Measurements from ENCODE around the gene C1QTNF6.

Gene C1QTNF6

GRCh38 chr22:37144180-37144554 lies 43.9 kb downstream of the C1QTNF6 start:
- TF ChIP-seq, protein P1, sequence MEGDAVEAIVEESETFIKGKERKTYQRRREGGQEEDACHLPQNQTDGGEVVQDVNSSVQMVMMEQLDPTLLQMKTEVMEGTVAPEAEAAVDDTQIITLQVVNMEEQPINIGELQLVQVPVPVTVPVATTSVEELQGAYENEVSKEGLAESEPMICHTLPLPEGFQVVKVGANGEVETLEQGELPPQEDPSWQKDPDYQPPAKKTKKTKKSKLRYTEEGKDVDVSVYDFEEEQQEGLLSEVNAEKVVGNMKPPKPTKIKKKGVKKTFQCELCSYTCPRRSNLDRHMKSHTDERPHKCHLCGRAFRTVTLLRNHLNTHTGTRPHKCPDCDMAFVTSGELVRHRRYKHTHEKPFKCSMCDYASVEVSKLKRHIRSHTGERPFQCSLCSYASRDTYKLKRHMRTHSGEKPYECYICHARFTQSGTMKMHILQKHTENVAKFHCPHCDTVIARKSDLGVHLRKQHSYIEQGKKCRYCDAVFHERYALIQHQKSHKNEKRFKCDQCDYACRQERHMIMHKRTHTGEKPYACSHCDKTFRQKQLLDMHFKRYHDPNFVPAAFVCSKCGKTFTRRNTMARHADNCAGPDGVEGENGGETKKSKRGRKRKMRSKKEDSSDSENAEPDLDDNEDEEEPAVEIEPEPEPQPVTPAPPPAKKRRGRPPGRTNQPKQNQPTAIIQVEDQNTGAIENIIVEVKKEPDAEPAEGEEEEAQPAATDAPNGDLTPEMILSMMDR (IDR thresholded peaks at IDR 0.05; ENCODE audit: borderline replicate concordance, insufficient read depth, low read depth, low read length): no peak
- no peak overlapping the region for H3K4me3 ChIP-seq (ENCODE audit: low read depth, low read length)

DNA sequence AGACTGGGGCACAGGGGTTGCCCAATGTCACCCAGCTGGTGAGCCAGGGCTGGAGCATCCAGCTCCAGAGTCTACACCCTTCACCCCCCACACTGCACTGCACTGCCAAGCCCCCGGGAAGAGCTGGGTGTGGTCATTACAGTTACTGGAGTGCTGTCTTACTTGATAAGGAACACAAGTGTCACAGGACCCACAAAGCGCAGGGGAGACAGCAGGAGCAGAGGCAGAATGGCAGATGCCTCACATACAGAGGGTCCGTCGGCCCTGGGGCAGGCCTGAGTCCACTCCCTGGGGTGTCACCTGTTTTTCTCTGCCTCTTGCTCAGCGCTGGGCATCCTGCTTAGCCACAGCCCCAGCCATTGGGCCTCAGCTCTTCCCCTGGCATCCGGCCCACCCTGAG lies 46.1 kb downstream of the C1QTNF6 start:
- TF ChIP-seq, protein P1 (IDR thresholded peaks at IDR 0.05; ENCODE audit: borderline replicate concordance, insufficient read depth, low read depth, low read length): no peak
- H3K4me3 ChIP-seq (ENCODE audit: low read depth, low read length): no peak overlapping the region

GRCh38 chr22:37141476-37141875 lies 46.6 kb downstream of the C1QTNF6 start:
- H3K4me3 ChIP-seq (ENCODE audit: low read depth, low read length): no peak overlapping the region
- TF ChIP-seq, protein P1 (IDR thresholded peaks at IDR 0.05; ENCODE audit: borderline replicate concordance, insufficient read depth, low read depth, low read length): no peak

- TF ChIP-seq, protein P1 (IDR thresholded peaks at IDR 0.05; ENCODE audit: borderline replicate concordance, insufficient read depth, low read depth, low read length): no peak
- H3K4me3 ChIP-seq (ENCODE audit: low read depth, low read length): no peak overlapping the region
Observed at GRCh38 chr22:37140686-37141323, 47.2 kb downstream of the C1QTNF6 start.

DNA sequence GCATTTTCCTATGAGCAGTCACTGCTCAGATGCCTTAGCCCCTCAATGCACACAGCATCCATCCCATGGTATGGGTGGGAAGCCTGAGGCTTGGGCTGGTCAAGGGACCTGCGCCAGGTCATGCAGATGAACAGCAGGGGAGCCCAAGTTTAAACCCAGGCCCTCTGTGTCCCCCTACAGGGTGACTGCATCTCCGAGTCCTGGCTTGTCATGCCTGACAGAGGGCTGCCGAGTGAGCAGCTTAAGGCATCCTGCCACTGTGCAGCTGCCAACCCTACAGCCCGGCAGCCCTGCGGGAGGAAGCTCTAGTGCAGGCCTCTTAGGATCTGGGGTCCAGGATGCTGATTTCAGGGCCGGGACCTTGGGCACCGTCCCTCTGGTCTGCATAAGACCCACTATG lies 48.3 kb downstream of the C1QTNF6 start:
- H3K4me3 ChIP-seq (ENCODE audit: low read depth, low read length): no peak overlapping the region
- TF ChIP-seq, protein P1 (IDR thresholded peaks at IDR 0.05; ENCODE audit: borderline replicate concordance, insufficient read depth, low read depth, low read length): peak; percentile 11; the same call in 1 of the 2 replicates

- no peak overlapping the region for H3K4me3 ChIP-seq (ENCODE audit: low read depth, low read length)
- TF ChIP-seq, protein P1 (IDR thresholded peaks at IDR 0.05; ENCODE audit: borderline replicate concordance, insufficient read depth, low read depth, low read length): no peak
Observed at GRCh38 chr22:37138849-37139561, 49.0 kb downstream of the C1QTNF6 start.
